Activated naive CD8-positive, alpha-beta T cell treated with anti-CD3 and anti-CD28 coated beads, Interleukin-2, amount 10 ng/mL, durations not matched to agents 7 days and 5 days (primary cell): ENCODE data around the gene PRRC2C. TPM values are rescaled to one million over a fixed set of nuclear protein-coding genes. Genes with fewer than 3 reads are reported as not detected.
A peak's percentile ranks its signal among the peaks of the same experiment; 100 is the strongest.
"Not testable (repeated sequence)": the region's sequence is repeated elsewhere in the genome, so short reads cannot be mapped to it uniquely, and the experiment has no call there.

Experiments
- ATAC-seq: fragments of 150-1000 bp; cut with Tn5 transposase; one replicate; pipeline ENCODE4 v1.10.0; 2021; ENCODE audit warnings: low read depth, moderate library complexity
- POLR2A ChIA-PET: fragments of 350-600 bp; sonication (Branson Sonifier 250); formaldehyde crosslinking; loops from one replicate; lab custom pipeline; 2021; ENCODE audit warnings: antibody characterized with exemption; lab: Charles Lee
- DNase-seq: peaks from one replicate; pipeline ENCODE4 v3.0.0; 2021
- H3K27ac Mint-ChIP-seq: one replicate; pipeline ENCODE4 v1.8.0; 2022; ENCODE audit warnings: mild to moderate bottlenecking, mixed read lengths
- H3K27me3 Mint-ChIP-seq: one replicate; pipeline ENCODE4 v1.8.0; 2022; ENCODE audit warnings: mild to moderate bottlenecking, moderate library complexity, mixed read lengths
- H3K36me3 Mint-ChIP-seq: one replicate; pipeline ENCODE4 v1.8.0; 2021; ENCODE audit warnings: mild to moderate bottlenecking, mixed read lengths
- H3K4me1 Mint-ChIP-seq: one replicate; pipeline ENCODE4 v1.8.0; 2021; ENCODE audit warnings: mixed read lengths
- H3K4me3 Mint-ChIP-seq: one replicate; pipeline ENCODE4 v1.8.0; 2022; ENCODE audit warnings: mild to moderate bottlenecking, moderate library complexity, mixed read lengths
- H3K9me3 Mint-ChIP-seq: one replicate; pipeline ENCODE4 v1.8.0; 2021; ENCODE audit warnings: mixed read lengths
- total RNA-seq, 2 experiments: library from RNA; stranded (reverse); gene quantifications; one replicate each; pipeline ENCODE4 v1.2.3, GENCODE V29; 2021

PRRC2C gene
- total RNA-seq = 100 to 1,000 TPM; 246 to 258 TPM

DNA sequence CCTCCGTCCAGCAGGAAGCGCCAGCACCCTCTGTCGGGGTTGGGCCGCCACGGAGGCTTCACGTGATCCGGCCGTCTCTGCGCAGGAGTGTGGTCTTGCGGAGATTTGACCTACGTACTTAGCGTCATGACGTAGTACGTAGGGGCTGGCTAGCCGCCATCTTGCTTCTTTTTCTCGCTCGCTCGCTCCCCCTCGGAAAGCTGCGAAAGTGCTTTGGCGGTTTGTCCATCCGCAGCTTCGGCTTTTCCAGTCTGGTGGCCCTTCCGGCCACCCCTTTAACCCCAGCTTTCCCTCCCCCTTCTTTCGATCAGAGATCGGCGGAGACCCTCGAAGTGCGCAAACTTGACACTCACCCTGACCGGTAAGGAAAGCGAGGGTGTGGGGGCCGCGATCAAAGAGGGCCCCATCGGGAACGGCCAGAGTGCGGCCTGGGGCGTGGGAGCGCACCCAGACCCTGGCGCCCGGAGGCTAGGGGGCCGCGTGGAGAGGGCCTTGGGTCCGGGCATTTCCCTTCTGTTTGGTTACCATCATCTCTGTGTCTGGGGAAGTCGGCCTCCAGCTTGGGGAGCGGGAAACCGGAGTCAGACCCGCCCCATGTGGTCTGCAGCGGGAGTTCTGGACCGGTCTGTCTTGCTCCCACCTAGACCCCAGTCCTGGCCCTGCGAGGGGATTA, at the start of gene PRRC2C:
PRRC2C (plus strand) TSS at position 156 of the 673 bp plus-strand sequence. CDS start 26,559 bp downstream, outside the sequence.
- Mint-ChIP-seq H3K4me3 (peak within 1 kb of the TSS; percentile 97), H3K36me3 (peaks cover 13% of the 10 kb centered on the region), H3K27me3 (no peaks in the 10 kb centered on the region), H3K27ac (peak within 1 kb of the TSS; percentile 99), H3K9me3 (no peaks in the 10 kb centered on the region), H3K4me1 (peaks cover 32% of the 10 kb centered on the region)
- peak; percentile 84 for ATAC-seq
- POLR2A ChIA-PET = interaction anchor here (0.6 to 2.1 kb wide), 10 partner anchors 9 to 1317 kb away, joined by 3 to 14 read pairs (median 4); partner anchors contain the start of gene VAMP4
- peak; percentile 87 for DNase-seq

GRCh38 chr1:171438441-171438840, 46.9 kb upstream of the PRRC2C start:
- ATAC-seq = no peak
- DNase-seq = no peak
- Mint-ChIP-seq H3K27me3 (no peaks in the 10 kb centered on the region), H3K4me1 (peaks cover 7% of the 10 kb centered on the region), H3K9me3 (no peaks in the 10 kb centered on the region), H3K36me3 (no peaks in the 10 kb centered on the region), H3K27ac (no peak overlapping the region), H3K4me3 (no peak overlapping the region)
- POLR2A ChIA-PET = no interaction called here

GRCh38 chr1:171440201-171440600, 45.1 kb upstream of the PRRC2C start:
- ATAC-seq, H3K36me3 Mint-ChIP-seq, POLR2A ChIA-PET, H3K9me3 Mint-ChIP-seq, DNase-seq, H3K27ac Mint-ChIP-seq, H3K27me3 Mint-ChIP-seq, H3K4me1 Mint-ChIP-seq, H3K4me3 Mint-ChIP-seq: not testable (repeated sequence)

- ATAC-seq, POLR2A ChIA-PET, H3K27me3 Mint-ChIP-seq, H3K4me3 Mint-ChIP-seq, H3K36me3 Mint-ChIP-seq, H3K4me1 Mint-ChIP-seq, DNase-seq, H3K9me3 Mint-ChIP-seq, H3K27ac Mint-ChIP-seq: not testable (repeated sequence)
Measured at GRCh38 chr1:171441278-171441895, 43.9 kb upstream of the PRRC2C start.

DNA sequence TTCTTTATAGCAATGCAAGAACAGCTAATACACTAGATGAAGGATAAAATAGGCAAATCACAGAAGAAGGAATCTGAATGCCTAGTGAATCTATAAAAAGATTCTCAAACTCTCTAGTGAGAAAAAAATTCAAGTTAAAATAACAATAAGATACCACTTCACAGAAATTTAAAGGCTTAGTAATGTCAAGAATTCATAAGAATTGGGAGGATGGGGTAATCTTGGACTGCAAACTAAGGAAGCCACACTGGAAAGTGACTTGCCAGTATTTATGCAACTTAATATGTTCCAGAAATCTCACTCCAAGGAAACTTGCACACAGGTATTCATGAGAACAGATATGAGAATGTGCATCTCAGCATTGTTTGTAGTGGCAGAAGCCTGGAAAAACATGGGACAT, 38.9 kb upstream of the PRRC2C start:
- POLR2A ChIA-PET = no interaction called here
- ATAC-seq = no peak

DNA sequence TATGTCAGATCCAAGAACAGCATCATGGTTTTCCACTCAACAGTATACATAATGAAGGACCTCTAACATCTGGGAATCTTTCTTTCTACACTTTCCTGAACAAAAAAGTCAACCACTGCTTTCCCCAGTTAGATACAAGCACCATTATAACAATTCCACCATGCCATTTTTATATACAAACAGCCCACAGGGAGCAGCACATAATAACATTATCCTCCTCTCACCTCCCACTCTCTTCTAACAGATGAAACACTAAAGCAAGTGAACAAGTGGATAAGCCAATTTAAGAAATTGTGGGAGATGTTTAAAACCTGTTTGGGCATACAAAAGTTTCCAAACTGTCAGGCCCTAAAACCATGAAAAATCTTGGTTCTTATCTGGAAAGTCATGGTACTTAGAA, 29.4 kb upstream of the PRRC2C start:
- POLR2A ChIA-PET = no interaction called here
- ATAC-seq = no peak
- peaks cover 9% of the 10 kb centered on the region for H3K27me3 Mint-ChIP-seq
- DNase-seq = no peak
- H3K36me3 Mint-ChIP-seq = no peaks in the 10 kb centered on the region
- H3K4me1 Mint-ChIP-seq = no peaks in the 10 kb centered on the region
- H3K4me3 Mint-ChIP-seq = no peak overlapping the region
- peaks cover 6% of the 10 kb centered on the region for H3K9me3 Mint-ChIP-seq
- H3K27ac Mint-ChIP-seq = no peak overlapping the region

More for the DNA sequence above, 38.9 kb upstream of the PRRC2C start:
- H3K36me3 Mint-ChIP-seq = no peaks in the 10 kb centered on the region
- H3K9me3 Mint-ChIP-seq = no peaks in the 10 kb centered on the region
- no peaks in the 10 kb centered on the region for H3K4me1 Mint-ChIP-seq
- no peak overlapping the region for H3K27ac Mint-ChIP-seq
- DNase-seq = no peak
- H3K27me3 Mint-ChIP-seq = peaks cover 9% of the 10 kb centered on the region
- no peak overlapping the region for H3K4me3 Mint-ChIP-seq

DNA sequence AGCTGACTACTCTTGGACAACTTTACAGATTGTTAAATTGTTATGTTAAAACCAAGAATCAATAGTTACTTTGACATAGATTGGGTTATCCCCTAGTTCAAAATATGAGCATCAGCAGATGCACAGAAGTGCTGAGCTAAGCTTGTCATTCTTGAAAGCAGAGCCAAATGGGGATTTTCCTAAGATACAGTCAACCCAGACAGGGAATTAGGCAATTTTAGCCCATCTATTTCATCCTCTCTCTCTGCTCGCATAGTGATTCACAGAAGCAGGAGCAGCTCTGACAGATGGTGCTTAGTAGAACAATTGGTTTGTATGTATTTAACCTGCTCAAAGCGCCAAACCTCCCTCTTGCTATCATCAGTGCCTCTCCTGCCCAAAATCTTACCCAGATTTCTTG, 27.9 kb upstream of the PRRC2C start:
- Mint-ChIP-seq H3K27me3 (peaks cover 8% of the 10 kb centered on the region), H3K9me3 (peaks cover 2% of the 10 kb centered on the region), H3K27ac (no peak overlapping the region), H3K4me1 (no peaks in the 10 kb centered on the region), H3K36me3 (no peaks in the 10 kb centered on the region), H3K4me3 (no peak overlapping the region)
- no peak for DNase-seq
- ATAC-seq = no peak
- POLR2A ChIA-PET = no interaction called here

- H3K27ac Mint-ChIP-seq = no peak overlapping the region
Measured at GRCh38 chr1:171460018-171460620, 25.2 kb upstream of the PRRC2C start.

DNA sequence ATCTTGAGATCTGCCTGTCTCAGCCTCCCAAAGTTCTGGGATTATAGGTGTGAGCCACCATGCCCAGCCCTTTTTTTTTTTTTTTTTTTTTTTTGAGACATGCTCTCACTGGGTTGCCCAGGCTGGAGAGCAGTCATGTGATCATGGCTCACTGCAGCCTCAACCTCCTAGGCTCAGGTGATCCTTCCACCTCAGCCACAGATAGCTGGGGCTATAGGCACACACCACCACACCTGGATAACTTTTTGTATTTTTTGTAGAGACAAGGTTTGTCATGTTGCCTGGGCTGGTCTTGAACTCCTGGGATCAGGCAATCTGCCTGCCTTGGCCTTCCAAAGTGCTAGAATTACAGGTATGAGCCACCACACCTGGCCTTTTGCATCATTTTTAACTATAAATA, 17.7 kb upstream of the PRRC2C start:
- H3K4me1 Mint-ChIP-seq = no peaks in the 10 kb centered on the region
- H3K9me3 Mint-ChIP-seq = no peaks in the 10 kb centered on the region
- no peak overlapping the region for H3K27ac Mint-ChIP-seq
- H3K4me3 Mint-ChIP-seq = no peak overlapping the region
- ATAC-seq (no peak), DNase-seq (no peak)
- peaks cover 2% of the 10 kb centered on the region for H3K27me3 Mint-ChIP-seq
- POLR2A ChIA-PET = no interaction called here
- no peaks in the 10 kb centered on the region for H3K36me3 Mint-ChIP-seq

More at GRCh38 chr1:171460018-171460620, 25.2 kb upstream of the PRRC2C start:
- Mint-ChIP-seq H3K4me3 (no peak overlapping the region), H3K9me3 (no peaks in the 10 kb centered on the region), H3K4me1 (no peaks in the 10 kb centered on the region), H3K27me3 (peaks cover 10% of the 10 kb centered on the region), H3K36me3 (no peaks in the 10 kb centered on the region)
- POLR2A ChIA-PET = no interaction called here
- ATAC-seq (no peak), DNase-seq (no peak)

- POLR2A ChIA-PET = no interaction called here
- no peak for DNase-seq
- no peak overlapping the region for H3K27ac Mint-ChIP-seq
- no peak for ATAC-seq
- H3K4me3 Mint-ChIP-seq = no peak overlapping the region
- no peaks in the 10 kb centered on the region for H3K9me3 Mint-ChIP-seq
- no peaks in the 10 kb centered on the region for H3K4me1 Mint-ChIP-seq
- H3K27me3 Mint-ChIP-seq = peaks cover 2% of the 10 kb centered on the region
- no peaks in the 10 kb centered on the region for H3K36me3 Mint-ChIP-seq
Measured at GRCh38 chr1:171468120-171468750, 17.1 kb upstream of the PRRC2C start.

- DNase-seq (no peak), ATAC-seq (no peak)
- Mint-ChIP-seq H3K9me3 (no peaks in the 10 kb centered on the region), H3K4me3 (no peak overlapping the region), H3K27me3 (no peaks in the 10 kb centered on the region), H3K36me3 (no peaks in the 10 kb centered on the region), H3K4me1 (no peaks in the 10 kb centered on the region), H3K27ac (no peak overlapping the region)
- POLR2A ChIA-PET = no interaction called here
Measured at GRCh38 chr1:171470726-171471125, 14.6 kb upstream of the PRRC2C start.

- Mint-ChIP-seq H3K9me3 (no peaks in the 10 kb centered on the region), H3K36me3 (no peaks in the 10 kb centered on the region), H3K27ac (no peak overlapping the region), H3K4me1 (peaks cover 3% of the 10 kb centered on the region), H3K27me3 (no peaks in the 10 kb centered on the region), H3K4me3 (no peak overlapping the region)
- POLR2A ChIA-PET = interaction anchor here (0.7 kb wide), 1 partner anchor 13 kb away, joined by 3 read pairs; the partner anchor contains the start of gene PRRC2C
- no peak for DNase-seq
- no peak for ATAC-seq
Measured at GRCh38 chr1:171472183-171472647, 13.1 kb upstream of the PRRC2C start.

GRCh38 chr1:171476829-171477228, 8.5 kb upstream of the PRRC2C start:
- H3K4me1 Mint-ChIP-seq = peaks cover 7% of the 10 kb centered on the region
- ATAC-seq = no peak
- no peak overlapping the region for H3K27ac Mint-ChIP-seq
- no peaks in the 10 kb centered on the region for H3K27me3 Mint-ChIP-seq
- no peak overlapping the region for H3K4me3 Mint-ChIP-seq
- POLR2A ChIA-PET = interaction anchor here (0.9 kb wide), 1 partner anchor 8 kb away, joined by 3 read pairs; the partner anchor contains the start of gene PRRC2C
- no peaks in the 10 kb centered on the region for H3K9me3 Mint-ChIP-seq
- H3K36me3 Mint-ChIP-seq = no peaks in the 10 kb centered on the region
- DNase-seq = no peak
